GM19238 (cell line): ENCODE measurements around the gene FABP3.
A peak's percentile ranks its signal among the peaks of the same experiment; 100 is the strongest.
"Not testable (repeated sequence)": the region's sequence is repeated elsewhere in the genome, so short reads cannot be mapped to it uniquely, and the experiment has no call there.

Experiments
- DNase-seq: peaks from one replicate; pipeline ENCODE4 v3.0.0; 2011; ENCODE audit warnings: low spot score; ENCODE audit not compliant: insufficient read length

Gene FABP3

DNA sequence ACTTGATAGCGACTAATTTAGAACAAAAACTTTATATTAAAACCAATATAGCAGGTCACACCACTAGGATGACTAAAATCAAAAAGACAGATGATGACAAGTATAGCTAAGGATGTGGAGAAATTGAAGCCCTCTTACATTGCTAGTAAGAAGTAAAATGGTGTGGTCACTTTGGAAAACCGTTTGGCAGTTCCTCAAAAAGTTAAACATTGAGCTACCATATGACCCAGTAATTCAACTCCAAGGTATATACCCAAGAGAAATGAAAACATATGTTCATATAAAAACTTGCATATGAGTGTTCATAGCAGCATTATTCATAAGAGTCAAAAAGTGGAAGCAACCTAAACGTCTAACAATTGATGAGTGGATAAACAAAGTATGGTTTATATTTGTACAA lies 27.1 kb upstream of the FABP3 start:
- no peak for DNase-seq

DNA sequence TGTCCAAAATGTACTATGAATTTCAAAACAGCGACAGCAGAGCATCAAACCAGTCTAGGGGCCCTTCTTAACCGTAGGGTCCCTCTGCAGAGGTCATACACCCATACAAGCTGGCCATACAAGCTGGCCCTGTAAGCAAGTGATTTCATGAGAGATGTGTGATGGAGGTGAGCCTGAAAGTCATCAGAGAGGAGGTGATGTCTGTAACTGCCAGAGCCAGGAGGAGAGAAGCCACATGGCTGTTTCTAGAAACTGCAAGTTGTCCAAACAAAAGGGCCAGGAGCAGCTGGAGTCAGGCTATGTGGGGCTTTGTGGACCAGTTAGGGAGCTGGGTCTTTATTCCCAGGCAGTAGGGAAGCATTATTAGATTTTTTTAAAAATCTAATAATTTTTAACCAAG lies 25.4 kb upstream of the FABP3 start:
- DNase-seq, result no peak

DNA sequence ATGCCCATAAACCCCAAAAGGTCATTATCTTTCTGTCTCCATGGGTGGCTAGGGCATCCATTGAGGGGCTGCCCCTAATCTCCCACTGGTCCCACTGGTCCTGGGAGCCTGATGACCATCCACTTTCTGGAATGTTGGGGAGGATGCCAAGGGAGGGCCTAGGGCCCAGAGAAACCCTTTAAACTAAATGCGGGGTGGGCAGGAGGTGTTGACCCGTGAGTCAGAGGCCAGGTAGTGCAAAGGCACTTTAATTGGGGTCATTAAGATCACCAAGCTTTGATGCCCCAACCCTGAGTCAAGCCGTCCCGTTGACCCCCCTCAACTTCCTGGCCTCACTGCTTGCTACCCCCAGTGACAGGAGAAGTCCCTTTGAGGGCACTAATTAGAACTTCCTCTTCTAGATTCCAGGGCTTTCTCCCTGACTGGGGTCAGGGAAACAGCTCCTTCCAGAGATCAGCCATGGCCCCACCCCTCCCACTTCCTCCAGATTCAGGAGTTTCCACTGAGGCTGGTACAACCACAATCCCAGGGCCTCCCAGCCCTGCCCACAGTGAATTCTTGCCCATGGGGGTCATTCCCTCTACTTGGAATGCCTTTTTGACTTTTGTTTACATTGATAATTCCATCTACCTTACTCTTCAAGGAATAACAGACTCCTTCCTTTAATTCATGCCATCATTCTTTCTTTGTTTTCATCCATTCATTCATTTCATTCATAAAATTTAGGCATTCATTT lies 24.7 kb upstream of the FABP3 start:
- no peak for DNase-seq

DNA sequence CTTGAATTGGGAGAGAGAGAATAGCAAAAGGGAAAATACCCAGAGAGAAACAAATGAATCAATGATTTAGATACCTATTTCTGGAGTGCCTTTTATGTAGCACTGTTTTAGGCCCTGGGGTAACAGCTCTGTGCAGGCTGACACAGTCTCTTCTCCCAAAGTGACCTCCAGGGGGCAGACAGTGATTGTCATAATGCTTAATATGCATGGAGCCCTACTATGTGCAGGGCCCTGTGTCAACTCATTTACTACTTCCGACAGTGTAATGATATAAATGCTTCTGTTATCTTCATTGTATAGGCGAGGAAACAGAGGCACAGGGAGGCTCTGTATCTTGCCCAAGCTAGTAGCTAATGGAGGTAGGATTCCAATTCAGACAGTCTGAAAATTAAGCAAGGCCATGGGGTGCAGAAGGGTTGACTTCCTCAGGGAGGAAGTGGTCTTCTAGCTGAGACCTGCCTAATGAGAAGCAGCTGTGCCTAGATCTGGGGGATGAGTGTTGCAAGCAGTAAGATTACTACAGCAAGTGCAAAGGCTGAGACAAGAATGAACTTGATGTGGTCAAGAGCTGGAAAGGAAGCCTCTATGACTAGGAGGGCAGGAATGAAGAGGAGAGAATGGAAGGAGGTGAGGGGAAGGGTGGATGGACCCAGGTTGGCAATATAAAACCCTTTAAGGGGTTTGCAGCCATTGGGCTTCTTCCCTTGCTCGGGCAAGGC lies 23.9 kb upstream of the FABP3 start:
- no peak for DNase-seq

DNA sequence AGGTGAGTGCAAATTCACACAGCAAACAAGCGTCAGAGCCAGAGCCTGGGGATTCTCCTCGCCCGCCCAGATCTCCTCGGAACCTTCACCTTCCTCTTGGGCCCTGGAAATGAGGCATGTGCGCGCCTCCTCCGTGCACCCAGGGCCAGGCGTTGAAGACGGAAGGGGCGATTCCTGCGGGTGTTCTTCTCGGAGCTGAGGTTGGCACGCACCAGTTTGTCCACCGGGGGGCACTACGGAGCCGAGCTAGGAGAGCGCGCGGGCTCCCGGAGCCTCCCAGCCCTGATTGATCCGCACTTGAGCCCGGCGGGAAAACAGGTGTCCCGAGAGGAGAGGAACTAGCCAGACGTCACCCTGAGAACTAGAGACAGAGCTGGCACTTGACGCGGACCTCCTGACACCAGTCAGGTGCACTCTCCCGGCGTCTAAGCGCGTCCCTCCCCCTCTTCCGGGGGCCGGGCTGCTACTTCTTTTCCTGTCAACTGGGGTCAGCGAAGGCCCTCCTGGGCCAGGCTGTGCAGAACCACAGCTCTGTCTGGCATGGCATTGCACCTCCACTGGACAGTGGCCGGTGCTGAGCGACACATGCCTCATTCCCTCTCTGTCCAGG lies 21.8 kb upstream of the FABP3 start:
- DNase-seq, result peak; percentile 85

DNA sequence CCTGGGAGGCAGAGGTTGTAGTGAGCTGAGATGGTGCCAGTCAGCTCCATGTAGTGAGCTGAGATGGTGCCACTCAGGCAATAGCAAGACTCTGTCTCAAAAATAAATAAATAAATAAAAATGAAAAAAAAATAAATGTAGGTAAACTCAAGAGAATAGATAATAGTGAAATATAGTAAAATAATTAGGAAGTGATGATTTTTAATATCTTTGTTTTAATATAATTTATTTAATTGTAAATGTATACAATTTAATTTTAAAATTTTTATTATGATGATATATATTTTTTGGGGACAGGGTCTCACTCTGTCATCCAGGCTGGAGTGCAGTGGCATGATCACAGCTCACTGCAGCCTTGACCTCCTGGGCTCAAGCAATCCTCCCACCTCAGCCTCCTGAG lies 20.6 kb upstream of the FABP3 start:
- DNase-seq, result no peak

DNA sequence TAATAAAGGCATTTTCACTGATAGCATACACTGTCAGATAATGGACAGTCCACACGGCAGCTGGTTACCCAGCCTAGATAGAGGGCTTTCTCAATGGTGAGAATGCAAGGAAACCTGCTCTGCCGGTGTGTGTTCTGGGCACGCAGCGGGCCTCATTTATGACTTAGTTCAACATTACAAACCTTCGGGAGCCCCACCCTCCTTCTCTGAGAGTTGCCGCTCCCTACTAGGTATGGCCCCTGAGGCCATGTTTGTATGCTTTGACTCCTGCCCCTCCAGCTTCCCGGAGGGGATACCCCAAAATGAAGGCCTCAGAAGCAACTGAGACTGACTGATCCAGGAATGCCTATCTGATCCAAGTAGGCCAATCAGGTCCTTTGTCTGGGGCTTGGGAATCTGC lies 17.2 kb upstream of the FABP3 start:
- DNase-seq, result no peak

DNA sequence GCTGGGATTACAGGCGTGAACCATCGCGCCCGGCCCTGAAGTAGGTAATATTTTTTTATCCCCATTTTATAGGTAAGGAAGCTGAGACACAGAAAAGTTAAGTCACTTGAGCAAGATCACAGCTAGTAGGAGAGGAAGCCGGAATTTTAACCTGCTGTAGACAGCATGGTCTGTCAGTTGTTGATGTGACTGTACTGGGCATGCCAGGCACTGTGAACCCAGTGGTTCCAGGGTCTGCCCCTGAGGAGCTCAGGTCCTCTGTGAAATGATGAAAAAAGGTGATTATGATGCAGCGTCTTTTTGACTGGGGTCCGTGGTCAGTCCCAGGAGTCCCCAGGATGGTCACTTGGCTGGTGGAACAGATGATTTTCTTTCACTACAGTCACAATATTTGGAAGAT lies 16.7 kb upstream of the FABP3 start:
- DNase-seq, result no peak

DNA sequence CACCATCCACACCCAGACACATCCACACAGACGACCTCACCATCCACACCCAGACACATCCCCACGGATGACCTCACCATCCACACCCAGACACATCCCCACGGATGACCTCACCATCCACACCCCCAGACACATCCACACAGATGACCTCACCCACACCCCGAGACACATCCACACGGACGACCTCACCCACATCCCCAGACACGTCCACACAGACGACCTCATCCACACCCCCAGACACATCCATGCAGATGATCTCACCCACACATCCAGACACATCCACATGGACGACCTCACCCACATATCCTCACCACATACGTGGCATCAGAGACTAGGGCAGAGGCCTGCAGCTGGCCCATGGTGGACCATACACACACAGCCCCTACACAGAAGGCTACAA lies 14.7 kb upstream of the FABP3 start:
- no peak for DNase-seq

DNA sequence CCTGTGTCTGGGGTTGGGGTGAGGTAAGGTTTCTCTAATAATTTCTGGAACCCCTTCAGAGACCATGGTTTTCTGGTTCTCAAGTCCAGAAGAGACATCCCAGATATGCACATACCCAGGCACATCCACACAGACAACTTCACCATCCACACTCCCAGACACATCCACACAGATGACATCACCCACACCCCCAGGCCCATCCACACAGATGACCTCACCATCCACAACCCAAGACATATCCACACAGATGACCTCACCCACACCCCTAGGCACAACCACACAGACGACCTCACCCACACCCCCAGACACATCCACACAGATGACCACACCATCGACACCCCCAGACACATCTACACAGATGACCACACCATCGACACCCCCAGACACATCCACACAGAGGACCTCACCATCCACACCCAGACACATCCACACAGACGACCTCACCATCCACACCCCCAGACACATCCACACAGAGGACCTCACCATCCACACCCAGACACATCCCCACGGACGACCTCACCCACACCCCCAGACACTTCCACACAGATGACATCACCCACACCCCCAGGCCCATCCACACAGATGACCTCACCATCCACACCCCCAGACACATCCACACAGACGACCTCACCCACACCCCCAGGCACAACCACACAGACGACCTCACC lies 13.8 kb upstream of the FABP3 start:
- DNase-seq, result not testable (repeated sequence)

DNA sequence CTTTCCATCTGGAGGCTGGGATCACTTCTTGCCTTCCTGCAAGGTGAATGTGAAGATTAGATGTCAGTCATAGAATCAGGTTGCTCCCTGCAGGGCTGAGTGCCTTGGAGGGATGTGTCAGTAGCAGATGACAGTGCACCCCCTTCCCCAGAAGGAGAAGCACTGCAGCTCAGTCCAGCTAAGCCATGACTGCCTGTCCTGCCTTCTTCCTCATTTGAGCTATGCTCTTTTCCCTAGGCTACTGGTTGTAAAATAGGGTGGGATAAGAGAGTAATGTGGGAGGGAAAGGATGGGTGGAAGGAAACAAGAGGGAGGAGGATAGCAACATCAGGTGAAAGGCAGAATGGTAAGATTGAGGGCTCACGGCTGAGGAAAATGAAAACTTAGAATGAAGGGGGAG lies 11.1 kb upstream of the FABP3 start:
- no peak for DNase-seq

DNA sequence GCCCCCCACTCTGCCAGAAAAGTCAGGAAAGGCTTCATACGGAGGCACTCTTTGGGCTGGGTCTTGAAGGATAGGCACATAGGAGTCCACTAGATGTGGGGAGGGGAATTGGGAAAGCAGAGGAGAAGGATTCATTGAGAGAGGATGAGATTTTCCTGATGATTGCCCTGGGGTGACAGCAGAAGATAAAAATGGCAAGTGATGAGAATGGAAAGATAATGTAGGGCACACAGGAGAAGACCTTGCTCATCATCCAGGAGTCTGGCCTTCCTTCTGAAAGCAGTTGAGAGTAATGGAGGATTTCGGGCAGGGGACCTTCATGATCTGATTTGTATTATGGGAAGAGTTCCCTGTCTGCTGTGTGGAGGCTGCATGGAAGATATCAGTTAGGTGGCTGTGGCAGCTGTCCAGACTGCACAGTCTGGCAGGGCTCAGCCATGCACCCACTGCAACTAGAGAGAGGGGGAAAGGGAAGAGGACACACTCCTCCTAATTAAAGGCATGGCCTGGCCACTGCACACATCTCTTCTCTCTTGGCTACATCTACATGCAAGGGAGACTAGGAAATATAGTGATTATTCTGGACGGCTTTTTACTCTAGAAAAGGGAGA lies 9.6 kb upstream of the FABP3 start:
- no peak for DNase-seq

DNA sequence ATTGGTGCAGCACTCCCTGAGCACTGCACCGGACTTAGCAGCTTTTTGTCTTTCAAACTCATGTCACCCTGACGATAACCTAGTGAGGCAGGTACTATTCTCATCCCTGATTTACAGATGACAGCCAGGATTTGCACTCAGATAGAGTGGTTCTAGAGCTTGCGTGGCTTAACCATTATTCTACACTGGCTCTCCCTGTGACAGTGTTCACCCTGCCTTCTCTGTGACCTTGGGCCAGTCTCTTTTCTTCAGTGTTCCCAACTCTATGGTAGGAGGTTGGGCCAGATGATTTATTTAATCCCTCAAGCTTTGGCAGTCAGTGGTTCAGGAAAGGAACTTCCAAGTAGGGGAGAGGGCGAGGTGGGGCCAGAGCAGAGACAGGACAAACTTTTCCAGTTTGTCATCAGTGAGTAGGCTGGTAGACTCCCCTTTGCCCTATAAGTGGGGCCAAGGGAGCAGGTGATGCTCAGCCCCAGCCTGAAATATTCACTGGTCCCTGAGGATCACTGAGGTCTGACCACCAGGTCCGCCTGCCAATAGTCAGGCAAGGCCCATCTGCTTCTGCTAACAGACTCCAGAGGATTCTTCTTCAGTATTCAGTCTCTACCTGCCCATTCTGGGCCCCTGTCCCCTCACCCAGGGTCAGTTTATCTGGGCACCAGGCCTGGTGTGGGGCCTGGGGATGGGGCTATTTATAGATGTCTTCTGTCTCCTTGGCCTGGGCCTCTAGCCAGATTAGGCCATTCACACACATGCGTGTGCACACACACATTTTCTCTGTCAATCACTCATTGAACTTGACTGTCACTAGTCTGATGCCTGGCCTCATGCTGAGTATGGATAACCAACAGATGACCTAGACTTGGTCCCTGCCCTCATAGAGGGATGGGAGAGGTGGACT lies 8.8 kb upstream of the FABP3 start:
- DNase-seq, result no peak

DNA sequence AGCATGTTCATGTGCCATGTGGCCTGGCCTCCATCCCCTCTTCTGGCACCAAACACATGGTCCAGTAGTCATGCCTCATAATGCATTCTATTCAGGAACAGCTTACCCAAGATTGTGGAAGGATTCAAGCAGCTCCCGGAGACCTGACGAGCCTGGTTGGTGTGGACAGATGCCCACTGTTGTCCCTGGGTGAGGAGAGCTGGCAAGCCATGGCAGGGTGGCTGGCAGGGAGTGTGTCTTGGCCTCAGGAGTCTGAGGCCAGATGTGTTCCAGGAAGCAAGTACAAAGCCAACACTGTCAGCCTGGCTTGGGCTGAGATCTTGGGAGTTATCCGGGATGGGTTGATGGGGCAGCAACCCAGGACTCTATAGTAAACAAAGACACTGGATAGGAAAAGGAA lies 7.3 kb upstream of the FABP3 start:
- no peak for DNase-seq

DNA sequence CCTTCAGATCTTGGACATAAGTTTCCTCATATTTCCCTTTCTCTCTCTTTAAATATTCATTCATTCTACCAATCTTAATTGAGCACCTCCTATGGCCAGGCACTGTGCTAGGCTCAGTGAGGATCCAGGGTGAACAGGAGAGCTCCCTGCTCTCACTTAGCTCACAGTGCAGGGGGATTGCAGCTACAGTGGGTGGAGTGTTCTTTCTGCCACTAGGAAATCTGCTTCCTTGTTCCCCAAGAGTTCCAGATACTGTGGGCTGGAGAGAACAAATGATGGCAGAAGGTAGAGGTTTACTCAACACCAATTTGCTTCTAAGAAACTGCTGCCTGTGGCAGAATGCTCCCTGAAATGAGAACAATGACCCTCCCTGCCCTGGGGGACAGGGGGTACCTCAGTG lies 5.1 kb upstream of the FABP3 start:
- DNase-seq, result no peak

DNA sequence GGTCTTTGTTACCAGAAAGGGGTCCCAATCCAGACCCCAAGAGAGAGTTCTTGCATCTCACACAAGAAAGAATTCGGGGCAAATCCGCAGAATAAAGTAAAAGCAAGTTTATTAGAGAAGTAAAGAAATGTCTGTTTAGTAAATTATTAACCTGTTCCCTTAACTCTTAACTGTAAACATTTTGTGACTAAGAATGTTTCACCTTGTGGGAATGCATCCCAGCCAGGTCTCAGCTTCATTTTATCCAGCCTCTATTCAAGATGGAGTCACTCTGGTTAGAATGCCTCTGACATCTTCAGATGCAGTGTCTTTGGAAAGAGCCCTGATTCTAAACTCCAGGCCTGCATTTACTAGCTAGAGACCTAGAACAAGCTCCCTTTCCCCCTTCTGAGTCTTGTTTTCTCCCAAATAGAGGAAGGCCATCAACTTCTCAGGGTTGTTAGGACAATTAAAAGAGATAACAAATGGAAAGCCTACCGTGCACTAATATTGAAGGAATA lies 4.5 kb upstream of the FABP3 start:
- DNase-seq, result no peak

DNA sequence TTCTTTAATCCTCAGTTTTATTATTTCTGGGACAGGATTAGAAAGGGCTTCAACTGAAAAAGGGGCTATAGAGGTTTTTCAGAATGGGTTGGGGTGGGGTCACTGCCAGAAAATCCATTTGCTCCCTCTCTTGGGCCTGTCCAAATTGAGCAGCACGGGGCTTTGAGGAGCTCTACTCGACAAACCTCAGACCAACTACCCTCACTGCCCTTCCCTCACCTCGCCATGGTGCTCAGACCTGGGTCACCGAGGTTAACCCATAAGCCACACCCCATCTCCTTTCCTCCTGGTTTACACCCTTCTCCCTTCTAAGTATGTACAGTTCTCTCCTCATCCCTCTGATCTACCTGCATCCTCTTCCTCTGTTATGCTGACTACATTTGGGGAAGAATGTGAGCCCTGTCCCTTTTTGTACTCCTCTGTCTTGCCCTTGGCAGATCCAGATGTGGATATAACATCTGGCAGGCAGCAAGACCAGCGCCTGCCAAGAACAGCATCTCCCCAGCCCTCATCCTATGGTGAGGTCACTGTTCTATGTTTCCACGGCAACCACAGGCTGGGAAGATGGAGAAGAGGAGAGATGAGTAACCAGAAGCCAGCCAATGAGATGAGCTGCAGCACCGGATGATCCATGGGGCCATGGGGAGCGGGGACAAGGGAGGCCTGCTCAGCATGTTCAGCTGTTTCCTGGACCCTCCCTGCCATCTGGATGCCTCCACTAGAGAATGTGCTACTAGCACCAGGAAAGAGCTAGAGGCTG lies 3.7 kb upstream of the FABP3 start:
- DNase-seq, result no peak

DNA sequence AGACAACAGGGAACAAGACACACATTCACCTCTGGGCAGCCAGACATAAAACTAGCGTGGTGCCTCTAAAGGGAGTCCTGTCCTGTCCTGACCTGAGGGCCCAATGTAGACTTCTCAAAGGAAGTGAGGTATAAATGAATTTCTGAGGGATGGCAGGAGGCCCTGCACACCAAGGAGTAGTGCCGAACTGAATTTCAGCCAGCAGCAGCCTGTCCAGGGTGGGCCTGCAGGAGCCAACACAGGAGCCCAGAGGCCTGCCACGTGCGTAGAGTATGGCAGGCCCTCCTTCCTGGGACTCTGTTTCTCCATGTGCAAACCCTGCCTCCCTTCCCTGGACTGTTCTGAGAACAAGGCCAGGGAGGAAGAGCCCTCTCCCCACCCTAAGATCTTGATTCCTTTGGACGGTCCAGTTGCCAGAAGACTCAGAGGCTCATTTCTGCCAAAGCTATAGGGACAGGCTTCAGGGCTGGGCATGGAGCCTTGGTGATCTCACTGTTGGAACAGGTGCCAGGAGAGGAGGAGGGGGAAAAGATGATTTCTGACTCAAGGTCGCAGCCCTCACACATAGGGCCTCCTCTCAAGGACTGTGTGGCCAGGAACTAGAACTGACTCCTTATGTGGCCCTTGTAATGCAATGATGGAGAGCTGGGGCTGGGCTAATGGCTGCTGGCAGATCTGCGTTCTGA lies 1.8 kb upstream of the FABP3 start:
- DNase-seq, result no peak

DNA sequence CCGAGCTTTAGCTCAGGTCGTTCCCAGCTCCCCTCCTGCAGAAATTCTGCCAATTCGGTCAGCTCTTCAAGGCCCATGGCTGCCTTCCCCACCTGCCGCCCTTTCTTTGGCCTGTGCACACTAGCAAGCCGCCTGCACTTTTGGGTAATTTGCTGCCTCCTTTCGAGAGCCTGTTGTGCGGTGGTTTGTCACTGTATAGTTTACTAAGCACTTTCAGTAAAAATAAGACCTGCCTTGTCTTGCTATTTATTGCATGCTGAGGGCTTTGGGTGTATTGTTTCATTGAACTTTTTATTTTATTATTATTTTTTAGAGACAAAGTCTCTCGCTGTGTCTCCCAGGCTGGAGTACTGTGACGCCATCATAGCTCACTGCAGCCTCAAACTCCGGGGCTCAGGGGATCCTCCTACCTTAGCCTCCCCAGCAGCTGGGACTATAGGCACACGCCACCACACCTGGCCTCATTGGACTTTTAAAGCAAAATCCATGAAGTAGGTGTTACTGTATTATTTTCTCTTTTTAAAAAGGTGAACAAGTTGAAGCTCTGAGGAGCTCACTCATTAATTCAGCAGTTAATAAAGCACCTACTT lies 1.1 kb upstream of the FABP3 start:
- DNase-seq, result no peak
